ENCODE measurements around the gene VAPA. TPM values are rescaled to one million over a fixed set of nuclear protein-coding genes. Genes with fewer than 3 reads are reported as not detected.

Gene VAPA
- total and polyA plus RNA-seq, 9 of the 15 experiments (the other 6 are each of a cell fraction or from before 2014, with no cell fraction given): 219 to 902 (median 526) TPM

- TF ChIP-seq PATZ1 (CRISPR knock-in tag; IDR thresholded peaks at IDR 0.05; ENCODE audit: borderline replicate concordance): no peak
- peak; percentile 35 to 66; a peak in 2 of 4 replicates for TF ChIP-seq KDM1A (IDR thresholded peaks at IDR 0.05)
- peak in 1 of 2 experiments; percentile 79; a peak in 2 of 4 replicates for TF ChIP-seq ZNF639 (CRISPR knock-in tag; conservative IDR thresholded peaks at IDR 0.05 in 1 of 2, IDR thresholded peaks at IDR 0.05 in 1 of 2)
- peak; percentile 93 for TF ChIP-seq TEAD4 (IDR thresholded peaks at IDR 0.05; ENCODE audit: low read length)
- no peak for TF ChIP-seq TEAD4 (CRISPR knock-in tag; IDR thresholded peaks at IDR 0.05; ENCODE audit: borderline replicate concordance)
- TF ChIP-seq DACH1 (IDR thresholded peaks at IDR 0.05; ENCODE audit: partially characterized antibody): peak; percentile 14
- TF ChIP-seq ARID3B (CRISPR knock-in tag; IDR thresholded peaks at IDR 0.05; ENCODE audit: borderline replicate concordance): no peak
- TF ChIP-seq ERF (CRISPR knock-in tag; IDR thresholded peaks at IDR 0.05): no peak
- TF ChIP-seq SRF (CRISPR knock-in tag; IDR thresholded peaks at IDR 0.05): 0 out of 4 replicates have a peak, but pooled peaks of 1 of the 2 experiments have one; percentile 45
These were observed 39.0 kb downstream of the VAPA start (continued) for GRCh38 chr18:9952633-9953416.
